Astrocyte of the hippocampus (primary cell): Measurements from ENCODE around the gene NIN.
A peak's percentile ranks its signal among the peaks of the same experiment; 100 is the strongest.

ENCODE experiments used
- DNase-seq: peaks from one replicate; pipeline ENCODE4 v3.0.0; 2011; ENCODE audit warnings: low read depth, low spot score

Gene NIN

GRCh38 chr14:50790589-50790988, 40.4 kb downstream of the NIN start:
- DNase-seq = peak; percentile 19

GRCh38 chr14:50786751-50787464, 44.1 kb downstream of the NIN start:
- DNase-seq = no peak

- peak; percentile 11 for DNase-seq
Observed at GRCh38 chr14:50785457-50786063, 45.4 kb downstream of the NIN start.

GRCh38 chr14:50784683-50785456, 46.1 kb downstream of the NIN start:
- no peak for DNase-seq

- no peak for DNase-seq
Observed at GRCh38 chr14:50783563-50783962, 47.4 kb downstream of the NIN start.

- no peak for DNase-seq
Observed at GRCh38 chr14:50780393-50780792, 50.6 kb downstream of the NIN start.

- DNase-seq = no peak
Observed at GRCh38 chr14:50778721-50779483, 52.1 kb downstream of the NIN start.

GRCh38 chr14:50776522-50776921, 54.4 kb downstream of the NIN start:
- no peak for DNase-seq

GRCh38 chr14:50775357-50775756, 55.6 kb downstream of the NIN start:
- peak; percentile 81 for DNase-seq

- DNase-seq = peak; percentile 9
Observed at GRCh38 chr14:50774542-50775267, 56.3 kb downstream of the NIN start.

GRCh38 chr14:50773632-50774541, 57.1 kb downstream of the NIN start:
- peak; percentile 85 for DNase-seq

- peak; percentile 66 for DNase-seq
Observed at GRCh38 chr14:50772412-50772811, 58.5 kb downstream of the NIN start.

- DNase-seq = no peak
Observed at GRCh38 chr14:50770586-50770985, 60.4 kb downstream of the NIN start.

GRCh38 chr14:50769863-50770500, 61.0 kb downstream of the NIN start:
- DNase-seq = no peak

GRCh38 chr14:50768680-50769079, 62.3 kb downstream of the NIN start:
- no peak for DNase-seq

- peak; percentile 54 for DNase-seq
Observed at GRCh38 chr14:50766338-50766886, 64.5 kb downstream of the NIN start.

GRCh38 chr14:50763382-50764007, 67.5 kb downstream of the NIN start:
- DNase-seq = peak; percentile 82

GRCh38 chr14:50762931-50763300, 68.0 kb downstream of the NIN start:
- no peak for DNase-seq
